22Rv1 (cell line): ENCODE measurements around the gene NLE1.

Experiments
- H3K27ac ChIP-seq: fragments of 450-650 bp; 2 replicates; pipeline ENCODE4 v1.5.1; 2017
- CTCF ChIP-seq: fragments of 450-650 bp; IDR thresholded peaks from 2 replicates; pipeline ENCODE4 v1.5.1; 2017; ENCODE audit warnings: mild to moderate bottlenecking
- ZFX ChIP-seq: fragments of 450-650 bp; IDR thresholded peaks from 2 replicates; pipeline ENCODE4 v1.6.1; 2017; ENCODE audit warnings: antibody characterized with exemption, borderline replicate concordance

Gene NLE1

DNA sequence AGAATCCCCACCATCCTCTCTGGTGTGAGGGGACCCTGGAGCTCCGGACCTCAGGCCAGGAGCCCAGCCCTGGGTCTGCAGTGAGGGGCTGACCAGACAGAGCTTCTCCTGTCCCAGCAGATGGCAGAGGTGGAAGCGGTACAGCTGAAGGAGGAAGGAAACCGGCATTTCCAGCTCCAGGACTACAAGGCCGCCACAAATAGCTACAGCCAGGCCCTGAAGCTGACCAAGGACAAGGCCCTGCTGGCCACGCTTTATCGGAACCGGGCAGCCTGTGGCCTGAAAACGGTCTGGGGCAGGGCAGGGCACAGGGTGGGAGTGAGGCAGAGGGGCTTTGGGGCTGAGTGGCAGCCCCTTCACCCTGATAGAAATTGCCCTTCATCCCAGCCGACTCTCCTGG is 6.0 kb upstream of the NLE1 start:
- no peak overlapping the region for H3K27ac ChIP-seq

DNA sequence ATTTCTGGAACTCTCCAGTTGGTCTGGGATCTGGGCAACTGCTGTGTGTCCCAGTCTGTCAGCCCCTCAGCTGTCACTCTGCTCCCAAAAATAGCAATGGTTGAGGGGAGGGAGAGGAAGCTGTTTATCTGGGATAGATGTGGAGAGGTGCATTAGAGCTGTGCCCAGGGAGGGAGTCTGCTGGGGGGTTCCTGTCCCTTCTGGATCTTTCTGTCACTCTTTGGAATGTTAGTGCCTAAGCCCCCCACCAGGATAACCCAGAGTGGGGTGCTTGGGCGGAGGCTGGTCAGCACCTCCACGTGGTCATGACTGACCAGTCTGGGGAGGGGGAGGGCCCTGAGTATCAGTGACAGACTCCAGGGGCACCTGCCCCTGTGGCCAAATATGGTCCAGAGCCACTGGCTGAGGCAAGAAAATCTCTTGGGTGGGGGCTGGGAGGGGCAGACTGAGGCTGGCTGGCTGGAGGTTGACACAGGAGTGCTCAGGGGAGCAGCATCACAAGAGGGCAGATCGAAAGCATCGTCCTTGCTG is 5.3 kb upstream of the NLE1 start, which contains the start of gene UNC45B:
Gene UNC45B (plus strand): TSS at position 443 of the 531 bp plus-strand sequence. CDS start 447 bp downstream, outside the sequence.
- H3K27ac ChIP-seq = no peak within 1 kb of the TSS
- TF ChIP-seq CTCF (no peak), ZFX (no peak)

More for the DNA sequence above, 6.0 kb upstream of the NLE1 start:
- TF ChIP-seq CTCF (no peak), ZFX (no peak)

GRCh38 chr17:35146214-35146833 is 4.2 kb upstream of the NLE1 start:
- no peak overlapping the region for H3K27ac ChIP-seq
- no peak for TF ChIP-seq CTCF
- no peak for TF ChIP-seq ZFX

GRCh38 chr17:35144840-35145239 is 2.7 kb upstream of the NLE1 start:
- TF ChIP-seq ZFX (no peak), CTCF (no peak)
- no peak overlapping the region for H3K27ac ChIP-seq

GRCh38 chr17:35142467-35142796 is 329 bp upstream of the NLE1 start:
- no peak for TF ChIP-seq ZFX
- peak; percentile 42 for TF ChIP-seq CTCF
- no peak overlapping the region for H3K27ac ChIP-seq

DNA sequence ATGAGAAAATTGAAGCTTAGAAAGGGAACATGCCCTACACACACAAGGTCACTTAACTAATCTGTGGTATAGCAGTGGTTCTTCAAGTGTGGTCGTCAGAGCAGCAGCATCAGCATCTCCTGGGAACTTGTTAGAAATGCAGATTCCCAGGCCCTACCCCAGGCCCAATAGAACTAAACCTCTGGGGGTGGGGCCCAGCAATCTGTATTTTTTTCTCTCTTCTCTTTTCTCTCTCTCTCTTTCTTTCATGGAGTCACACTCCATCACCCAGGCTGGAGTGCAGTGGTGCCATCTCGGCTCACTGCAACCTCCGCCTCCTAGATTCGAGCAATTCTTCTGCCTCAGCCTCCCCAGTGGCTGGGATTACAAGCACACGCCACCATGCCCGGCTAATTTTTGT is 3.9 kb downstream of the NLE1 start:
- H3K27ac ChIP-seq = no peak overlapping the region
- TF ChIP-seq ZFX (no peak), CTCF (no peak)

DNA sequence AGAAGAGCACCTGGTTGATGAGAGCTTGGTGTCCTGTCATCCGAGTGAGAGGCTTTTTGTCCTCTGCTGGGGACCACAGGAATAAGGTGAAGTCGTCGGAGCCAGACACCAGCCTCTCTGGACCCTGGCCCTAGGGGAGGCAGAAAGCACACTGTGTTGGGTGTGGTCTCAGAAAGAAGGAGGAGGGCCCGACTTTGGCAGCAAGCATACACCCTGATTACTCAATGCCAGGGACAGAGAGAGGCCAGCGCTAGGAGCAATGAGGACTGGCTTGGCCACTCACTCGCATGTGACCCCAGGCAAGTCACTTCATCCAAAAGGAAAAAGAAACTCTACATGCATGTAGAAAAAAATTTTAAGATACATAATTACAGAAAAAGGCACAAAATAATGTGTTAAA is 6.8 kb downstream of the NLE1 start:
- H3K27ac ChIP-seq = no peak overlapping the region
- TF ChIP-seq CTCF (no peak), ZFX (no peak)
